Neural cell (in vitro differentiated cells): ENCODE results near the gene TMEM53.

Experiments
- EZH2 ChIP-seq: fragments of 200-600, 300-800 bp; shearing (Covaris generic), sonication (generic); IDR thresholded peaks from 2 replicates; pipeline ENCODE4 v1.6.1; 2014; ENCODE audit warnings: antibody characterized with exemption, low read length, borderline replicate concordance, mild to moderate bottlenecking; ENCODE audit not compliant: insufficient read depth, poor library complexity, severe bottlenecking
- TF ChIP-seq, protein P1 (sequence below): fragments of 450-650 bp; IDR thresholded peaks from 2 replicates; pipeline ENCODE4 v1.5.1; 2014; ENCODE audit warnings: antibody characterized with exemption, mild to moderate bottlenecking, moderate library complexity; ENCODE audit not compliant: poor library complexity, severe bottlenecking

- no peak for TF ChIP-seq EZH2
- TF ChIP-seq, protein P1, sequence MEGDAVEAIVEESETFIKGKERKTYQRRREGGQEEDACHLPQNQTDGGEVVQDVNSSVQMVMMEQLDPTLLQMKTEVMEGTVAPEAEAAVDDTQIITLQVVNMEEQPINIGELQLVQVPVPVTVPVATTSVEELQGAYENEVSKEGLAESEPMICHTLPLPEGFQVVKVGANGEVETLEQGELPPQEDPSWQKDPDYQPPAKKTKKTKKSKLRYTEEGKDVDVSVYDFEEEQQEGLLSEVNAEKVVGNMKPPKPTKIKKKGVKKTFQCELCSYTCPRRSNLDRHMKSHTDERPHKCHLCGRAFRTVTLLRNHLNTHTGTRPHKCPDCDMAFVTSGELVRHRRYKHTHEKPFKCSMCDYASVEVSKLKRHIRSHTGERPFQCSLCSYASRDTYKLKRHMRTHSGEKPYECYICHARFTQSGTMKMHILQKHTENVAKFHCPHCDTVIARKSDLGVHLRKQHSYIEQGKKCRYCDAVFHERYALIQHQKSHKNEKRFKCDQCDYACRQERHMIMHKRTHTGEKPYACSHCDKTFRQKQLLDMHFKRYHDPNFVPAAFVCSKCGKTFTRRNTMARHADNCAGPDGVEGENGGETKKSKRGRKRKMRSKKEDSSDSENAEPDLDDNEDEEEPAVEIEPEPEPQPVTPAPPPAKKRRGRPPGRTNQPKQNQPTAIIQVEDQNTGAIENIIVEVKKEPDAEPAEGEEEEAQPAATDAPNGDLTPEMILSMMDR, result no peak
Observed at GRCh38 chr1:44630116-44630515, 44.2 kb downstream of the TMEM53 start.
